Fibroblast of skin of left biceps (primary cell): ENCODE data around the gene KCNA5.

Experiments
- DNase-seq, 2 experiments: peaks; one replicate each; pipeline ENCODE4 v3.0.0-alpha.2; 2013; ENCODE audit warnings: low read depth in 2 of 2

KCNA5 gene

GRCh38 chr12:5064913-5065490, 21.3 kb downstream of the KCNA5 start:
- DNase-seq, result no peak

GRCh38 chr12:5066251-5066650, 22.6 kb downstream of the KCNA5 start:
- peak in 1 of 2 experiments; percentile 1 for DNase-seq

- DNase-seq, result no peak
Observed at GRCh38 chr12:5068126-5068525, 24.4 kb downstream of the KCNA5 start.

GRCh38 chr12:5068619-5069018, 24.9 kb downstream of the KCNA5 start:
- no peak for DNase-seq

GRCh38 chr12:5070090-5070489, 26.4 kb downstream of the KCNA5 start:
- no peak for DNase-seq

DNA sequence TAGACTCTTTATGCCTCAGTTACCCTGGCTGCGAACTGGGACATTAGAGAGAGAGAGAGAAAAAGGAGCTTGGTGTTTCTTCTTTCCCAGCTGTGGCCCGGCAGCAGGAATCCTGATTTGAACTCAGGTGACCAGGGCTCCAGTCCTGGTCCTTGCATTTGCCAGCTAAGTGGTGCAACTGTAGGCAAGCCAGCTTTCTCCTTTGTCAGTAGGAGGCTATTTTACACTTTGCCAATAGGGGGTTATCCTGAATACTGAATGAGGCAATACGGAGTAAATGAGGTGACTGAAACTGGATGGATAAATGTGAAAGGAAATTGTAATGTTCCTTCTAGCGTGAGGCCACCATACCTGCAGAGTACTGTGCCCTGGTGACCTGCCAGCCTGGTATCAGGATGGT, 27.8 kb downstream of the KCNA5 start:
- DNase-seq, result no peak

- no peak for DNase-seq
Observed at GRCh38 chr12:5072311-5072710, 28.6 kb downstream of the KCNA5 start.

GRCh38 chr12:5073054-5073453, 29.4 kb downstream of the KCNA5 start:
- DNase-seq, result no peak

- DNase-seq, result peak in 1 of 2 experiments; percentile 37
Observed at GRCh38 chr12:5073853-5074252, 30.2 kb downstream of the KCNA5 start.

DNA sequence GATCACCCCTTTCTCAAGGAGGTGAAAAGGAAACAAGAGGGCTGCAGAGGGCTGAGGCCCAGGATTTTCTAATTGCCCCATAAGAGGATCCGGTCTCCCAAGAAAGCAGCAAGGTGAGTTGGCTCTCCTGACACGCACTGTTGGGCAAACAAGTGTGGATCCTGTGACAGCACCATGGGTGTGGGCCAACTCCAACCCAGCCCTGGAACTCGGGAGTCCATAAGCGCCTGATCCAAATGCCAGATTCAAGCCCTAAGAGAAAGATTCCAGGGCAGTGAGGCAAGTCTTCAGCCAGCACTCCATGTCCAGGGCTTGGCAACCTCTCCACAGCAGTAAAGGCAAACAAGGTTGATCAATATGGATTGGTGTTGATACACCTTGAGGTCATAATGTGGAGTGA, 33.1 kb downstream of the KCNA5 start:
- DNase-seq, result no peak

GRCh38 chr12:5078423-5078822, 34.7 kb downstream of the KCNA5 start:
- DNase-seq, result no peak

- DNase-seq, result no peak
Observed at GRCh38 chr12:5081016-5081415, 37.3 kb downstream of the KCNA5 start.

DNA sequence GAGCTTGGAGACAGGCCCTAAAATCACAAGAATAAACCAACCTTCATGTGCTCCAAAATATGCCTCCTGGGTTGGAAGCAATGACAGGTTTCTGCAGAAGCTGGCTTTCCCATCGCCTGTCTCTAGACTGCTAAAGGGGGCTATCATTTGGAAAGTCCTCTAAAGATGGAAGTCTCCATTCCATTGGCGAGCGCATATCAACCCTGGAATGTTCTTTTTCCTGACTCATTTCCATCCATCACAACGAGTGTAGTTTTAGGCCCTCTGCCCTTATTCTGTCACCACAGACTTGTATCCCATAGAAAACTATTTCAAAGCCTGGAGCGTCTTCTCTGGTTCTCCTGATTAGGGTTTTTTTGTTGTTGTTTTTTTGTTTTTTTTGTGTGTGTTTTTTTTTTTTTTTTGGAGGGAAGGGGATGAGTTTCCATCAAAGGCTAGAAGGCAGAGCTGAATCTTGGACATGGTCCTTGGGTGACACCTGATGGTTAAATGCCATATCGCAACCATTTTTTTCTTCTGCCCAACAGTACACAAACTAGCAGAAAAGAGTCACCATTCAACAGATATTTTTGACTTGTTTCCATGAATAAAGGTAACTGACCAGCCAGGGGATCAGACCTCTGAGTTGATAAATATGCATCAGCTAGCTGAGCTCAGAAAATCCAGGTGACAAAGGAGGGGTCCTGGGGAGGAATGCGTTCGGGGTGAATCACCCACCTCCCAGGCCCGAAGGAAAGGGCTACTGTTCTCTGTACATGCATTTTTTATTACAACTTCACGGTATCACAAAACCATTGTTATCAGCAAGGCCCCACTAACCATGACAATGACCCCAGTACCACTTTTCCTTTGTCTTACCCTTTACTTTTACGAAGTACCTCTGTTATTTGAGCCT, 40.5 kb downstream of the KCNA5 start:
- DNase-seq, result peak; percentile 64

DNA sequence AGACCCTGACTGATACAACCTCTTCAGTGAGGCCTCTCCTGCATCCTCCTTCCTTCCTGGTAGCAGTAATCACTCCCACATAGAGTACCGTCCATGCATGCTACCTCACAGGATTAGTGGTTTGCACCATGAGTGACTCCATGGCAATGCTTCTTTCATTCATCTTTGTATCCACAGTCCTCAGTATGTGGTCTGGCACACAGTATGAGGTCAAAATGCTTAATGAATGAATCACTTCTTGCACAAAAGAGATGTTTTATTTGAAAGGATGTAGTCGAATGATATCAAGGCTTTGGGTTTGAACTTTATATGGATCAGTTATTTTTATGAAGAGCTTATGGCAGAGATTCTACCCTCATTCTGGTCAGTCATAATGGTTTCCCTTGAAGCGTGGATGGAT, 42.2 kb downstream of the KCNA5 start:
- peak; percentile 91 to 92 for DNase-seq

DNA sequence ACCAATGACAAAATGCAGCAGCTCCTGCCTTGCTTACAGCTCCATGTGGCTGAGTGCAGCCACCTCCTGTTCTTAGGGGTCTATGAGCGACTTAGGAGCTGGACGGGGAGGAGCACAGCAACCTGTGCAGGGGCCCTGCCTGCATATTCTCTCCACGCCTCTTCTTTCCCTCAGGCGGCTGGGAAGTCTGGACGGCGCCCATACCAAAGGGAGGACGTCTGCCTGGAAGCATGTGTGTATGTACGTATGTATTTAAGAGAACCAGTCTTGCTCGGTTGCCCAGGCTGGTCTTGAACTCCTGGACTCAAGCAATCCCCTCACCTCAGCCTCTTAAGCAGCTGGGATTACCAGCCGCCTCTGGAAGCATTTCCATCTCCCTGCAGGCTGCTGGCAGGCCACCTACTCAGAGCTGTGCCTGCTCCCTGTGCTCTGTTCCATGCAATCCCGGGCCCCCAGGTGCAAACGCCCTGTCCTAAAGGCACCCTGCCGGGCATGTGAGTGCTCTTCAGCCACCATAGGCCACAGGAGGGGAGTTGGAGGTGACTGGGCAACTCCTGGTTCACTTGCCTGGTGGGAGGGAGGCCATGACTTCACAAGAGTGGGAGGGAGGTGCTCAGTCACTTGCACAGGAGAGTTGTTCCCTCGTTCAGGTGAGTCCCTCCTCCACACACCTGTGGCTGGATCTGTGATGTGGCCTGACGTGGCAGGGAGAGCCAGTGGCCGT, 44.3 kb downstream of the KCNA5 start:
- no peak for DNase-seq

- DNase-seq, result no peak
Observed at GRCh38 chr12:5088586-5089264, 45.0 kb downstream of the KCNA5 start.

DNA sequence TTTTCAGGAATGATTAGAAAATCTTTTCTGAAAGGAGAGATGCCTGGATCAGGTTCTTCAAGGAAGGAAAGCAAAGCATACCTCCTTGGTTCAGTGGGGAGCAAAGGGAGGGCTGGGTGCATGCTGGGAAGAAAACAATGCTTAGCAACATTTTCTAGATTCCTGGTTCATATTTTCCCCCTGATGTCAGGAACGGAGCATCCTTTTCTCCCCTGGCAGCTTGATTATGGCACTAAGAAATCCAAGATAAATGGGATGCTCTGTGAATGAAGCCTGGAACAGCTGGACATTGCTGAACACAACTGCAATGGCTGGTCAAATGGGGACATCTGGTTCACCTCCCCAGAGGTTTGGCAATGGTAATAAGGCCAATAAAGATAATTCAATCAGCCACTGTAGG, 50.9 kb downstream of the KCNA5 start:
- no peak for DNase-seq

DNA sequence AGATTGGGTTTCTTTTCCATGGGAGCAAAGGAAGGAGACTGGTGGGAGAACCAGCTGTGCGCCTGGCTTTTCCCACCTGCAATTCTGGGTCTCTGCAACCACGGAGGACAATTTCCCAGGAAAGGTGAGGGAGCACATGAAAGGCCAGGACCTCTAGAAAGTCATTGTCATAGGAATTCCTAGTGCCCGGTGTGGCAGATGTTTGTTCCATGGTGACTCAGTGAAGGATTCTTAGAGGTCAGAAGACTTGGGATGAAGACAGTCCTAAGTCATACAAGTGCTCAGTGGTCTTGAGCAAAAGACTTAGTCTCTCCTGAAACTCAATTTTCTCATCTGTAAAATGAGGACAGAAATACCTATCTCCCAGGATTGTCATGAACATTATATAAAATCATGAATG, 51.3 kb downstream of the KCNA5 start:
- no peak for DNase-seq
